Measurements from ENCODE around the gene POMGNT1.

Gene POMGNT1

GRCh38 chr1:46153228-46153627 is 45.0 kb downstream of the POMGNT1 start:
- no peak for FAIRE-seq

- no peak for FAIRE-seq
These were observed 46.2 kb downstream of the POMGNT1 start for GRCh38 chr1:46152016-46152415.

GRCh38 chr1:46150085-46150484 is 48.1 kb downstream of the POMGNT1 start:
- FAIRE-seq: no peak

GRCh38 chr1:46148318-46148717 is 49.9 kb downstream of the POMGNT1 start:
- FAIRE-seq: no peak
